ENCODE results near the gene KSR2.

KSR2 gene

DNA sequence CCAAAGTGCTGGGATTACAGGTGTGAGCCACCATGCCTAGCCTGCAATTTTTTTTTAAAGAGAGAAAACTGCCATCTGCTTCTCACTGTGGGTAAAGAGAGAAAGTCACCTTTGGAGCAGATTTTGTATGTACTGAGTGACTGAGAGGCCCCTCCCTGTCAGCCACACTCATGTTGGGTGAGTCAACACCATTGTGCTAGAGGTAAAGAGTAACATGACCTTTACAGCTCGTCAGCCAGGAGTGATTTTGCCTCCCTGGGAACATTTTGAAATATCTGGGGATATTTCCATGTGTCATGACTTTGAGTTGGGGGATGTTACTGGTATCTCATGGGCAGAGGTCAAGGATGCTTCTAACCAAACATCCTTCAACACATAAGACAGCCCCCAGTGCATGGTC lies 115.2 kb downstream of the KSR2 start:
- peak overlapping the region; percentile 25; the same call in 1 of the 2 replicates for H3K27ac ChIP-seq
- TF ChIP-seq, protein P1, sequence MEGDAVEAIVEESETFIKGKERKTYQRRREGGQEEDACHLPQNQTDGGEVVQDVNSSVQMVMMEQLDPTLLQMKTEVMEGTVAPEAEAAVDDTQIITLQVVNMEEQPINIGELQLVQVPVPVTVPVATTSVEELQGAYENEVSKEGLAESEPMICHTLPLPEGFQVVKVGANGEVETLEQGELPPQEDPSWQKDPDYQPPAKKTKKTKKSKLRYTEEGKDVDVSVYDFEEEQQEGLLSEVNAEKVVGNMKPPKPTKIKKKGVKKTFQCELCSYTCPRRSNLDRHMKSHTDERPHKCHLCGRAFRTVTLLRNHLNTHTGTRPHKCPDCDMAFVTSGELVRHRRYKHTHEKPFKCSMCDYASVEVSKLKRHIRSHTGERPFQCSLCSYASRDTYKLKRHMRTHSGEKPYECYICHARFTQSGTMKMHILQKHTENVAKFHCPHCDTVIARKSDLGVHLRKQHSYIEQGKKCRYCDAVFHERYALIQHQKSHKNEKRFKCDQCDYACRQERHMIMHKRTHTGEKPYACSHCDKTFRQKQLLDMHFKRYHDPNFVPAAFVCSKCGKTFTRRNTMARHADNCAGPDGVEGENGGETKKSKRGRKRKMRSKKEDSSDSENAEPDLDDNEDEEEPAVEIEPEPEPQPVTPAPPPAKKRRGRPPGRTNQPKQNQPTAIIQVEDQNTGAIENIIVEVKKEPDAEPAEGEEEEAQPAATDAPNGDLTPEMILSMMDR (conservative IDR thresholded peaks at IDR 0.05): no peak

DNA sequence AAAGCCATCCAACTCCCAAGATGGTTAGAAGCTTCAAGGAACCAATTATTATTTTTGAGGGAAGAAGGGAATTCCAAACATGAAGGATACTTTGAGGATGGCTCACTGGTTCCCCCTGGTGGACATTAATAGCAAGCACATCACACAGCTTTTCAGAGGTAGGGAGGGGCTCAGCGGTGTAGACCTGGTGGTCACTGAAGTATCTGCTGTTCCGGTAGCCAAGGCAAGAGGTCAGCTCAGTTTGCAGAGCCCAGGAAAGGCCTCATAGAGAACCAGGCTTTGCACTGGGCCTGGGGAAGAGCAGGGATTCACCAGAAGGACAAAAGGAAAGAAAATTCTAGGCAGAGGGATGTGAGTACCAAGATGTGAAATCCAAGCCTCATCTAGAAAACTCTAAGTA lies 118.7 kb downstream of the KSR2 start:
- TF ChIP-seq, protein P1 (conservative IDR thresholded peaks at IDR 0.05): peak; percentile 95
- no peak overlapping the region for H3K27ac ChIP-seq

DNA sequence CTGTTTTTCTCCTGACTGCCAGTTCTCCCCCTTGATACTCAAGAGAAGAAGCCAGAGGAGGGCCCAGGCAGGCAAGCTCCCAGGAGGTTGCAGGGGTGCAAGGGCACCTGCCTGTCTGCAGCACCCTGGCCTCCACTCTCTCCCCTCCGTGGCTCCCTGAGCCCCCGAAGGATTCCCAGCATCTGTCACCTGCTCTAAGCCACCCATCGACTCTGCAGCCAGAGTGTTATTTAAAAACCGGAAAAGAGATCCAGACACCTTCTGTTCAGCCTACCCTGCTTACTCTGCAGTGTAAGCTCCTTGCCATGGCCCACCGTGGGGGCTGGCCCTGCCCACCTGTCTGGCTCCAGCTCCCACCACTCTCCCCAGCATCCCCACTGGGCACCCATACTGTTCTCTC lies 121.4 kb downstream of the KSR2 start:
- TF ChIP-seq, protein P1 (conservative IDR thresholded peaks at IDR 0.05): no peak
- H3K27ac ChIP-seq: no peak overlapping the region

DNA sequence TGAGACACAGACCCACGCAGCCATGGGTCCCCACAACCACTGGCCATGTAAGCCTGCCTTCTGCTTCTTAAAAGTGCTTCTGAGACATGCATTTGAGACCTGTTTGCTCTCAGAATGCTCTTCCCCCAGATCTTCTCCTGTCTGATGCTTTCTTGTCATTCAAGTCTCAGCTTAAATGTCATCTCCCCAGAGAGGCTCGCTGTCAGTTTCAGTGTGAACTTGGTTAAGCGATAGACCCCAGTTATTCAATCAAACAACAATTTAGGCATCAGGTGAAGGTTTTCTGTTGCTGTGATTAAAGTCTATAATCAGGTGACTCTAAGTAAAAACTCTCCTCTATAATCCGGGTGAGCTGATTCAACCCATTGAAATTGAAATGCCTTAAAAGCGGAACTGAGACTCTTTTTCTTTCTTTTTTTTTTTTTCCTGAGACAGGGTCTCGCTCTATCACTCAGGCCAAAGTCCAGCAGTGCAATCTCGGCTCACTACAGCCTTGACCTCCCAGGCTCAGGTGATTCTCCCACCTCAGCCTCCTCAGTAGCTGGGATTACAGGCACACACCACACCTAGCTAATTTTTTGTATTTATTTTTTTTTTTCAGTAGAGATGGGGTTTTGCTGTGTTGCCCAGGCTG lies 123.4 kb downstream of the KSR2 start:
- no peak overlapping the region for H3K27ac ChIP-seq
- TF ChIP-seq, protein P1 (conservative IDR thresholded peaks at IDR 0.05): no peak

DNA sequence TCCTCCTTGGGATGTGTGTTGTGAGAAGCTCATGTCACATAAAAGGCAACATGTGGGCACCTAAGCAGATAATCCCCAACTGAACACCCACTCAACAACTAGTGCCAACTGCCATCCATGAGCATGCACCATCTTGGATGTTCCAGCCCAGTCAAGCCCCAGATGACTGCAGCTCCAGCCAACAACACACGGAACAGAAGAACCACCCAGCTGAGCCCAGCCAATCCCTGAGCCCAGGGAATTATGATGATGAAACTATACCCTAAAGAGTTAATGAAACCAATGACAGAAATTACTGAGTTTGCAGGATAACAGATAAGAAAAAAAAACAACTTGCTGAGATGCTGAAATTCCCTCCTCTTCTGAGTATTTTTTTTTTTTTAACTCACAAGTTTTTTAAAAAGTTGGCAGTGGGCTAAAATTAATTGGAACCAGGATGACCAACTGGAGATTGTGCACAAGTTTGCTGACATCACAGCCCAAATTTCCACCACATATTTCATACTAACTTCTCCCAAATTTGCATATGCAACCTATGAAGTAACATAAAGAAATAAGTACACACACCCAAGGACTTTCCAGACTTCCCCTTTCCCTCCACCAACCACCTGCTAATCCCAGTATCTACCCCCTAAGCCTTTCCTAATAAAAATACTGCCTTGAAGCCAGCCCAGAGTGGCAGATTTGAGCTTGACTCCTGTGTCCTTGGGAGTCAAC lies 124.5 kb downstream of the KSR2 start:
- H3K27ac ChIP-seq: no peak overlapping the region
- TF ChIP-seq, protein P1 (conservative IDR thresholded peaks at IDR 0.05): no peak

DNA sequence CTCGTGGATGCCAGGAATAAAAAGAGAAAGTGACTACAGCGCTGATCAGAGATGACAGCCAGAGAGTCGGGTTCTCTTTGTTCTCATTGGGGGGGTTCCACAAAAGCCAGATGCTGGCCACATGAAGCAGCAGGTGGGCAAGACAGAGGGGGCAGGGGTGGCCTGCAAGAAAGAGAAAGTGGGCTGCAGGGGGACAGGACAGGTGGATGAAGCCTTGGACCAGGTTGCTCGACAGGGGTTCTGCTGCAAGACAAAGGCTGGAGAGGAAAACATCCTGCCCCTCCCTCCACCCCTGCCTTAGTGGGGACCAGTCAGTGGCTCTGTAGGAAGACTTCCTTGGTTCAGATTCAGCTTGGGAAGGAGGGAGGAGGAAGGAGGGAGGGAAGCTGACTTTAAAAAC lies 126.2 kb downstream of the KSR2 start:
- TF ChIP-seq, protein P1 (conservative IDR thresholded peaks at IDR 0.05): no peak
- H3K27ac ChIP-seq: no peak overlapping the region

DNA sequence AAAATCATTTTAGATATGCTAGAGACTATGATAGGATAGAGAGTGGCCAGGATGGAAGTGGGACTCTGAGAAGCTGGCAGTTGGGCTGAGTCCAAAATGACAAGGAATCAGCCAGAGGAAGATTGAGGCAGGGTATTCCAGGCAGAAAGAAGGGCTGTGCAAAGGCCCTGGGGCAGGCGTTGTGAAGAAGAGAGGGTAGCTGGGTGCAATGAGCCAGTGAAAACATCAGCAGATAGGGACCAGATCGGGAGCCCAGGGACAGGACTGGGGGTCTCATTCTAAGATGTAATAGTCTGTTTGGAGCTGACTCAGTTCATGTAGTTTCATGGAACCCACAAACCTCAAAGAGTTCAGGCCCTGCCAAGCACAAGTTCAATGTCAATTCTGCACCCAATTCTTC lies 126.6 kb downstream of the KSR2 start:
- TF ChIP-seq, protein P1 (conservative IDR thresholded peaks at IDR 0.05): no peak
- no peak overlapping the region for H3K27ac ChIP-seq

Measured in VCaP (cell line).